ENCODE data around the gene NEK10.

The NEK10 gene

DNA sequence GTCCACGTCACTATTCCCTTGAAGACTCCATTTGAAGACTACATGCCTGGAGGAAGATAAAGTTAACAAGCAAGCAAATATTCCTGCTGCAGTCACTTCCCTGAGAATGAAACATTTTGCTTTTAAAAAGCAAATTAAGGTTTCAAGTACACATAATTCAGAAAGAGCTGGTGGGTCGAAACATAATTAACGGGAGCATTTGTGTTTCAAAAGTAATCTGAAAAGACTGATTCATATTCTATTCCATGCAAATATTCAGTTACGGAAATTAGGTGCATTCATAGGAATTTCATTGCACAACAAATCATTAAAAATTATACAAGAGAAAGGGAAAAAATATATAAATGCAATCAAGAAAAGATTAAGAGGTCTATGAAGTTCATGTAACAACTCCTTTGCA lies 260.9 kb downstream of the NEK10 start:
- DNase-seq (ENCODE audit: low read depth), result no peak

DNA sequence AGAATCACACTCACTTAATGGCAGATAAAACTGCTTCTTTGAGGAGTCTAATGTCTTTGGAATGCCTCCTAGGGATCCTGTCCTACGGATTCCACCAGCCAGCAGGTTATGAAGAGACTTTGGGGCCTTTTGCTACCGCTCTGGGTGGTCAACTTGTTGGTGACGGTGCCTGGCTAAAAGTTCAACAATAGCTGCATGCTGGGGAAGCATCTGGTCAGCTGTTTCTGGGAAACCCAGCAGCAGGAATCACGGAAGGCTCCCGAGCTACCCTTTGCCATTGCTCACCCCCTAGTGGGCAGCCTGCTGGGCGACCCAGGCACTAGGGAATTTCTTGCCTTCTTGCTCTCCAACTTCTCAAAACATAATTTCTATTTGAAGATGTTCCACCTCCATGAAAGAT lies 263.3 kb downstream of the NEK10 start:
- no peak for DNase-seq (ENCODE audit: low read depth)

DNA sequence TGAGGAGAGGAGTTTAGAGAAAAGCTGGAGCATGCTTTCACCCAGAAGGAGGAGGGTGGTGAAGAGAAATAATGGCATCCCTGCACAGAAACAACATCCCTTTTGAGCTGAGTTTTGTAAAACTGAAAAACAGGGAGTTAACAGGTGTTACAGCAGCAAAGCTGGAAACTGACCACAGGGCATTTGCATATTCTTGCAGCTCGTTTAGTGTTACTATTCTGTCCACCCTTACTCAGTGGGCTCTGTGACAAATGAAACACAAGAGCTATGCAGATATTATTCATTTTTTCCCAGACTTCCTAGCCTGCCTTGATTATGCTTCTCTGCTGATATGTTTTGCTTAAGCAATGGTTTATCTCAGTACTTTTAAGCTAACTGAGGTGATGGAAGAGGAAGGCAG lies 272.0 kb downstream of the NEK10 start:
- DNase-seq (ENCODE audit: low read depth), result no peak

DNA sequence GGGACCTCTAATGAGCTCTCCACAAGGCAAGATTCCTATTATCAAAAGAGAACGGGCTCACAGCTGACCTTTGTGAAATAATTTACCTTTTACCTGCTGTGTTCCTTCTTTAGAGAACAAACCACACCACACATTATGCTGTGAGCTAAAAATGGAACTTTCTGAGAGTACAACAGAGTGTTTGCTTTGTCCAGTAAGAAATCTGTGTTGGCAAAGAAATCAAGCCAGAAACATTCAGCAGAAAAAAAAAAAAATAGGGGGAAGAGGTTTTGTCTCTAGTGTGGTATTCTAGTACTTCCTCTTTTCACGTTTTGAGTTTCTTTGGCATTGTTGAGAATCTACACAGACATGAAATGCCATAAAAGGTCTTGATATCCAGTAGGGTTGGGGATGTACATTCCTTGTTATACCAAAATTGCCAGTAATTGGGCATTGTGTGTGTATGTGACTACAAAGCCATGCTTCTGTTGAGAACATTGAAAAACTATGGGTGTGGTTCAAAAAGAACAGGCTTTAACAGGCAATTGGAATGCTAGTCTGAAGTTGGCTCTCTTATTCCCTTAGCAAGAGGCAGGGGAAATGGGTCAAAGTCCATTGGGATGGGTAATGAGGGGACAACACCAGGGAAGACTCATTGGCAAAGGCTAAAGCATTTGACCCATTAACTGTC lies 273.5 kb downstream of the NEK10 start:
- DNase-seq (ENCODE audit: low read depth), result no peak

DNA sequence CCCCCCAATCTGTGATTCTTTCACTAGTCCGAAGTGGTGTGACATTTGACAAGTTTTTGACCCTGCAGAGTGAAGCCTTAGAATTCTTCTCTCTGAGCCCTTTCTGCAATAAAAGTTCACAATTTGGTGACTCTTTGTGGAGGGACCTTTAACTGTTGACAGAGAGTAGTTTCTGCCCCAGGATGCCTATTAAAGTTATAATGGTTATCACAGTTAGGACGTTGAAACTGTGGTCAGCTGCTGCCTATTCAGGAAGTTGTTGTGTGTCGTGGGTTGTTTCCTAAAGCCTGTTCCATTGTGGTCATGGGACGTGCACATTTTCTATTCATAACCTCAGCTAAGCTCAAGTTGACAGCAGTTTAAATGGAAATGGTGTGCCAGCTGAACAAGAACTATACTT lies 274.5 kb downstream of the NEK10 start:
- no peak for DNase-seq (ENCODE audit: low read depth)

DNA sequence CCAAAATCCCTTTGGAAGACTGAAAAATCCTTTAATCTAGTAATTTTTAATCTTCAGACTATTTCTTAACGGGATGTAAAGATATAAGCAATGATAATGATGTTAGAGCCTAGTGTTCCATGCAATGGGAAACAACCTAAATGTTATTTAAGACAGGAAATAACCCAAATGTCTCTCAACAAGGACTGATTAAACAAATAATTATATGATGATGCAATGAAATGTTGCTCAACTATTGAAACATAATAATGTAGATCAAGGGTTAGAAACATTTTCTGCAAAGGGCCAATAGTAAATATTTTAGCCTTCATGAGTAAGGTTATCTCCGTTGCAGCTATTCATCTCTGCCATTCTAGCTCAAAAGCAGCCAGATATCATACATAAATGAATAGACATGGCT lies 275.4 kb downstream of the NEK10 start:
- no peak for DNase-seq (ENCODE audit: low read depth)

DNA sequence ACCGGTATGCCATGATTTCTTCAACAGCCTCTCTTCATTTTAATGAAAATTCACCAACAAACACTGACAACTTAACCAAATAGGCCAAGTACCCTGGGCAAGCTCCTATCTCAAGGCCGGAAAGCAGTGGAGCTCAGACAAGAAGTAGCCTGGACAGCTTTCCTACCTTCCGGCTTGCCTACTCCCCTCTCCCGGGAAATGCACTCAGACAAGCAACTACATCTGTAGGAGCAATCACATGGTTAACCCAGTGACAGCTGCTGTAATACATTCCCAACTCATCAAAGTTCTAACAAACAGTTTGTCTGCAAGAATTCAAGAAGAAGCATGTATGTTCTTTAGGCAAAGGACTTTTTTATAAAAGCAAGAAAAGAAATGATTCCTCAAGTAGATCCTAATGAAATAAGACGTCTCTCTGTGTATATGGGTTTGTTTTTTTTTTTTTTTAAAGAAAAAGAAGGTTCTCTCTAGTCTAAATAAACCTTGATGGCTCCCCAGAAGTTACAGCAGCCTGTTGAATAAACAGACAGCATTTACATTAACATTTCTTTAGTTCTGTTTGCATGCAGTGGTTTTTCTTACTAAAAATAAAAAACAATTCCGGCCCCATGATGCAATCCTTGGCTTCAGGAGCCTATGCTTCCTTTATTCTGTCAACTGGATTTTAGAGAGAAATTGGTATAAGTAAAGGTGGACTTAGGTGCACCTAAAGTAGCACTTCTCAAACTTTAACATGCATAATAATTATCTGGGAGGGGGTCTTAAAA lies 278.7 kb downstream of the NEK10 start:
- DNase-seq (ENCODE audit: low read depth), result no peak

DNA sequence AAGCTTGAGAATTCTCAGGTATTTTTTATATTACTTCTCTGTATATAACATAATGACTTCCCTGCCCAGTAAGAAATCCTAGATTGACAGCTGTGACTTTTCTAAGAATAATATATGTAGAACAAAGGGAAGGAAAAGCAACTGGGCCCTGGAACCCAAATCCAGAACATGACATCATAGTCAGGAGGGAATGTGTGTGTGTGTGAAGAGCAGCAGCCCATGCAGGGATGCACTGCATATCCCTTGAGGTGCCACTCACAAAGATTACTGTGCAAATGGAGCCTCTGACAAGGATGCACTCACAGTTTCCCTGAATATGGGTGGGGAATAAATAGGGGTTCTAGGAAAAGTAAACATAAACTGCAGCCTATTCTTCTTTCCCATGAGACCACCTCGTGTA lies 279.5 kb downstream of the NEK10 start:
- no peak for DNase-seq (ENCODE audit: low read depth)

DNA sequence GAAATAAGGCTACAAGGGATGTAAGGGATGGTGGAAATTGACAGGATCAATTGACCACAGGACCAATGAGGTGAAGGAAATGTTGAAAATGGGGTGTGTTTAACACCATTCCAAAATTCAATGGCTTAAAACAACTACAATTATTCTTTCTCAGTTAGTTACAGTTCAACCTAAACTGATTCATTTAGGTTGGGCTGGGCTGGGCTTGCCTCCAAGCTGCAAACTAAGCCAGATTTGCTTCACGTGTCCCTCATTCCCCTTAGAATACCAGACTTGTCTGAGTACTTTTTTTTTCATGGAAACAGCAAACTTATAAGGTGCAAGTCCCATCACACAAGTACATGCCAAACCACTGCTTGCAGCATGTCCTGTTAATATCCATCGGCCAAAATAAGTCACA lies 280.1 kb downstream of the NEK10 start:
- DNase-seq (ENCODE audit: low read depth), result no peak

DNA sequence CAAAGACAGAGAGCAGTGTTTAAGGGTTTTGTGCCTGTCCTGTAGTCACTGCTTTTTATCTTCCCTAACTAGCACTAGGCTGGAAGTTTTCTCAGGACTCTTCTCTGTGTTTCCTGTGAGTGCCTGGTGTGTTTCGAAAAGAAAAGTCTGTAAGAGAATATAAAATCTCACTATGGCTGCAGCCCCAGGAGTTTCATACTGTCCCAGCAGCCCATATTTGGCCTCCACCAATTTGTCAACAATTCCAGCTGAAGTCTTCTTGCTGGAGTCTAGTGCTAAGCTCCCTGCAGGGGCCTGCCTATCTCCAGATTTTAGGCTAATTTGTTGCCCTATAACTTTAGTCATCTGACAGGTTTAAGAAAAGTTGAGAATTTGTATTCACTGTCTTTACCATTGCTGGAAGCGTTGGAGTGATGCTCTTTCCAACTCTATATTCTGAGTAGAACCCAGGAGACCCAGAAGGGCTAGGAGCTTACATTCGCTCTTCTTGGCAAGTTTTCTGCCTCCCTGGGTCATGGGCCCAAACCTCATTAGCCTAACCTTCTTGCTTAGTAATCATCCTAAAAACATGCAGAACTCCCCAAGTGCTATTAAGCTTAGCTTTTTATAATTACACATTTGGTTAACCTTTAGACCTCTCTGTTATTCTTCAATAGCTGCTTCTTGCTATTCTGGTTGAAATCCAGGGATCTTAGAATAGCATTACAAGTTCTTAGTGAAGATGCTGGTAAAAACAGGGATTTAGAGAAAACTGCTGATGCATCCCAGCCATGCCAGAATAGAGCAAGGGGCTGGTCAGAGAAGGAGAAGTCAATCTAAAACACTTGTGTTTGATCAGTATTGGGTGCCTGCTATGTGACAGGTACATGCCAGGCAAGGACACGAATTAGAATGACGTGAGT lies 283.1 kb downstream of the NEK10 start:
- no peak for DNase-seq (ENCODE audit: low read depth)

DNA sequence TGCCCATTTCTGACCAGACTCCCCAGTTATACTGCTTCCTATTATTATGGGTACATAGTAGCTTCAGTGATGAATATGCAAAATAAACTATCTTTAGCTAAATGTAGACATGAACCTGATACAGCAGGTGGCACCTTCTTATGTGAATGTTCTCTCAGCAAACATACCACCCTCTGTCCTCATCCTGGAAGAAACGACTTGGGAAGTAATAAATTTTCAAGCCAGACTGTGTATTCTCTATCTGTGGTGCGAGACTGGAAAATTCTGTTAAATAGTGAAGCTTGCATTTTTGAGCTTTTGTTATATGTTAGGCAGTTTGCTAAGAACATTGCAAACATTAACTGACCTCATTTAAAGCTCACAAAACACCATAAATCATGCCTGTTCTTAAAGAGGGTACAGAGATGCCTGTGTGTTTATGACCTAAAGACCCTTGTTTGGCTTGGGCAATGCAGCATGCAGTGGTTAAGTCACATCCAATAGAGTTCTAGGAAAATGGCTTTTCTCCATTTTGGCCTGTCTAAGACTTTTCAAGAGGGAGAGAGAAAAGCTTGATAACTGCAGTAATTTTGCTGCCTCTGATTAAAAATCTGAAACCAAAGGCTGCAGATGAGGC lies 287.1 kb downstream of the NEK10 start:
- DNase-seq (ENCODE audit: low read depth), result no peak

DNA sequence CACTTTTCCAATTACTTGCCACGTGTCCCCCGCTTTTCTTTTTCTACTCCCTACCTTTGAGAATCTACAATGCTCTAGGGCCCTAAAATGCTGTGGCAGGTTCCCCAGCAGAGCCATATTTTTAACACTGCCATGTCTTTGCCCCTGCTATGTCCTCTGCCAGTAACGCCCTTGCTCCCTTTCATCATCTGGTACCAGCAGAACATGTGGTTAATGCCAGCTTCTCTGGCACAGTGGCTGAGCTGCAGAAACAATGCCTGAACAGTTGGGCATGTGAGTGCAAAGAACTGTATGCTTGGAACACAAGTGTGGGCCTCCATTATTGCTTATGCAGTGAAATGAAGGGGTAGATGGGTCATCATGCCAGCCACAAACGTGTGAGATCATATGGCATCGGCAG lies 287.6 kb downstream of the NEK10 start:
- no peak for DNase-seq (ENCODE audit: low read depth)

DNA sequence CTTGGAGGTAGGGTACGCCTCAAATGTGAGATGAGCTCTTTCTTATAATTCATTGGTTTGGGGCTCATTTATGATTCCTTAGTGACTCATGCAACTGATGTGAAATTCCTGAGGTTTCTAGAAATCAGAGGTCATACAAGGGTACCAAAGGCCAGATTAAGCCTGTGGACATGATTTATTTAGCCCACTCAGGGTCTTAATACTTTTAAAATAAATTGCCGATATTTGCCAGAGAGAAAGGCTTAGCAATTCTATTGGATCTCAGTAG lies 289.0 kb downstream of the NEK10 start:
- DNase-seq (ENCODE audit: low read depth), result no peak

DNA sequence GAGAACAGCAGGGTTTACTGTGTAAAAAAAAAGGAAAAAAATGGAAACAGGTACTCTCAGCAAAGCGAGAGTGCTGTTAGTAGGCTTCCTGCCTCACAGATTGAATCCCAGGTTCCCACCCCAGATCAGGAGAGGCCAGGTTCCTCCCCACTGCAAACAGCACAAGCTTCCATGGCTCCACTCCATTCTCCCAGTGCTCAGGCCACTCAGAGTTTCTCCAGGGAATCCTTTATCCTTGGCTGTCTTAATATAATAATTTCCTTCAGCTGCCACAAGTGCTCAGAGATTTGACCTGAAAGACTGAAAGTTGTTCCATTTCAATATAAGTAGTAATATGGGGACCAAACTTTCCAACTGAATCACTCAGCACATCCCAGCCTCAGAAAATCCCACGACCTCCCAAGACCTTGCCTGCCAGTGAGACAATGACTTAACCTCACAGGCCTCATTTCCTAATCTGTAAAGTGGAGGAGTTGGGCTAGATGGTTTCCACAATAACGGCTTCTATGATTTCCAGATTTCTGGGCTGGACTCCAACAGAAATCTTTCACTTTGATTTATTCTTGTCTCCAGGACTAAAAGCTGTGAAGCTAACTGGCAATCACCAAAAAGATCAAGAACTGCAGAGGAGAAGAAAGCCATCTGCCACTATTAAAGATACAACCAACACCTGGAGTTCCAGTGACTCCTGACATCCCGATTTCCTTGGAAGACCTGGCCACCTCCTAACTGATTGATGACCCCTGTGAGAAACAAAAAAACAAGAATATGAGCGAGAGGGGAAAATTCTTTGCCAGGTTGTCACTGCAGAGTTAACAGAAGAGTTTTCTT lies 289.5 kb downstream of the NEK10 start:
- DNase-seq (ENCODE audit: low read depth), result no peak

DNA sequence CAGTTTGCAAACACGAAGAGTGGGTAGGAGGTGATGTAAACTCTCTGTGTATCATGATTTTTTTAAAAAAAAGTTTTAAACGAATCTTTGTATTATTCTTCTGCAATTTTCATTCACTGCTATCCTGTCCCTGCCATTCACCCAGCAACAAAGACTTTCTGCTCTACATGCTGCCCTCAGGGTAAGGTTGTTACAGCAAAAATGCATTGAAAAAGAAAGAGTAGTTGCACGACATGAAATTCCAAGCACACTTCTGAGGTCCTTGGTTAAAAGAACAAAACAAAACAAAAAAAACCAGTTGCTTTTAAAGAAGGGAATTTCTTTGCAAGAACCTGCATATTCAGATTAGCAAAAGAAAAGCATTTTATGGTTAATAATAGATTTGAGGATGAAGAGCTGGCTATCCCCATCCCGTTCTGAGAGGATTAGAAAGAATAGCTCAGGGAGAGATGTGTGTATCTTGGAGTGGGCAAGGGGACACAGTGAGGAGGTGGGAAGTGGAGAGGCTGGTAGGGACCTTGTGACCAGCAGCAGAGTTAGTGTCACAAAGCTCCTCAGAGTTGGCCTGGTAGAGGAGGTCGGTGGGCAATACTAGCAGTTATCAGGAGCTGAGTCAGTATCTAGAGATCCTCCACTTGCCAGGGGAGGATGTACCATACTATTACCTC lies 290.8 kb downstream of the NEK10 start:
- no peak for DNase-seq (ENCODE audit: low read depth)

DNA sequence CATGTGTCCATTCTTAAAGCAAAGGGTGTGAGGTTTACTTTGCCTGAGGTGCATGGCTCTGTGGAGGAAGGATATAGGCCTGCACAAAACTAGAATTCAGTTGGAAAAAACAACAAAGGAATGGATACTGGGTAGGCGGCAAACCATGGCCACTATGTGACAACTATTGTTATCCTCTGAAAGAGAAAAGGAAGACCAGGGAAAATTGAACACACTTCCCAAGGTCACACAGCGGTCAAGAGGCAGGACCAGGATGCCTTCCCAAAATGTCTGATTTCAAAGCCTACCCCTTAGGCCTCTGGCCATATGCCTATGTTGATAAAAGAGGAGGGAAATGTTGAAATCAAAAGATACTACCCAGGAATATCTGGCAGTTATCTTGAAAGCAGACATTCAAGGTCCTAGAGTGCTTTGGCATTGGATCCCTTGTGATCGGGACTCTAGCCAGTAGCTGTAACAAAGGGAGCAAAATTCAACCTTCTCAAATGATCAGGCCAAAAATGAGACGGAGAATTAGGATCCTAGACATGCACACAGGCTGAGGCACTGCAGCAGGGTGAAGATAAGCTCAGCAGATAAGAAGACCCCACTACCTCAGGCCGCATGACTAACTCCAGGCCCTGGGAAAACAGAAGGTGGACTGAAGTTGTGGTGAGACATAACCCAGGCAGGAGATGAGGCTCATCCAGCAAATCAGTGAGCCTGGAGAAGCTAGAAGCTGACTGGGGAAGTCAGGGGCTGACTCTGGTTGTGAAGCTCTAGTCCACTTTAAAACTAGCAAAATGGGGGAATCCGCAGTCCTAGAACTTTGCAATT lies 292.2 kb downstream of the NEK10 start:
- DNase-seq (ENCODE audit: low read depth), result no peak

DNA sequence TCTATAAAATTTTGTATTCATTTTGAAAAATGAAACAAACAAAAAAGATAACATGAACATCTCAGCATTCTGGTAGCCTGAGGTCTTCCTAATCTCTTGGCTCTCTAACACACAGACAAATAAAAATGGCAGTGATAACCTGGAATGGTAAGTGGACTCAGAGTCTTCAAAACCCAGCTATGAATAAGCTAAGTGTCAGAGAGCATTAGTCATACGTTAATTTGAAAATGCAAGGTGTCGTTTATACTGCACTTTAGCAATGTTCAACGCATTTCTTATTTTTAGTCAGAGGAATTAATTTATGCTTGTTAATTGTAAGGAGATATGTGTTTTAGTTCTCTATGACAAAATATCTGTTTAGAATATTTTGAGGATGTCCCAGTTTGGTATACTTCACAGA lies 294.3 kb downstream of the NEK10 start:
- no peak for DNase-seq (ENCODE audit: low read depth)

DNA sequence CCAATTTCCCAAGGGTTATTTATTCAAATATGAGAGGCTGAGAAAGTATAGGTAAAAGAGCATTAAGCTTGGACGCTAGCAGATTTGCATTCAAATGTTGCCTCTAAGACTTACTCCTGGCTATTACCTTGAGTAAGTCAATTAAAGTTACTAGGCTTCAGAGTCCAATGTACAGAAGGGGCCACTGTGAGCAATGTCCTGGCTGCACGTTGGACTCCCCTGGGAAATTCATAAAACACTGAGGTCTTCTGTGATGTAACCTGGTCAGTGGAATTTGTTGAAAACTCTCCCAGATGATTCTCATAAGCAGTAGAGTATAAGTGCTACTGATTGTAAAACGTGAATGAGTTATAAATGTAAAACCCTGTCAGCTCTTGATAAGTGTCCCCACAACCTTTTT lies 295.3 kb downstream of the NEK10 start:
- no peak for DNase-seq (ENCODE audit: low read depth)

DNA sequence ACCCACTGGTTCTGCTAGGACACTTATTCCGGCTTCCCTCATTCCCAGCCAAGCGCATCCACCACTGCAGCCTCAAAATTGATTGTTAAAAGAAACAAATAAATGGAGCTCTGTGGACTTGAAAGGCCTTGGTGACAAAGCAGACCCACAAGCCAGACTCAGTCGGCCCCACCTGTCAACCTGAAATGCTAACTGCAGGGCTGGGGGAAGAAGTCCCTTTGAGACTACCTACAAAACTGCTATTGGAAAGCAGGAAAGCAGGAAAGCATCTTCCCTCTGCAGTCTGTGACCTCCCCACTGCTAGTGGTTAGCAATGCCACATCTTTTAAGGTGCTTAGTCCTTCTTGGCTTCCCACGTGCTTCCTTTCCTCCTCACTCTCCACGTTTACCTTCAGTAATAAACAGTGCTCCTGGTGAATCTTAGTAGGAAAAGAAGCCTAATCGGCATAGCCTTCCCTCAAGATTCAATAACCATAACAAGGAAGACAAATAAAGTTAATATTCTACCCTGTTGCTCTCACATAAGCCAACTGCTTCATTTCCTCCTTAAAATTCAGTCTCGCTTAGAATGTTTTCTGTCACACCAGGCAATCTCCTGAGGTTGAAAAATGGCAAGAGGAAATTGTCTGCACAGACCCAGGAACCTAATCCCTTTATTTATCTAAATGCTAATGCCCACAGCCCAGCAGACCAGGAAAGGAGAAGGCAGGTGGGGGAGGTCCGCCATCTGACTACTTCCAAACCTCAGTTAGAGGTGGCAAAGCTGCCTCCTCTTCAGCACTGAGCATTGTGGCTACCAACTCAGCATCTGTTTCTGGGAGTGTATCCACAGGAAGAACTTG lies 296.2 kb downstream of the NEK10 start:
- DNase-seq (ENCODE audit: low read depth), result no peak
